HG03139 (cell line): ENCODE measurements around the gene FAHD1.
"Not testable (repeated sequence)": the region's sequence is repeated elsewhere in the genome, so short reads cannot be mapped to it uniquely, and the experiment has no call there.

Experiments used
- ATAC-seq: cut with Tn5 transposase; IDR thresholded peaks from one replicate; pipeline ENCODE4 v1.9.1; 2021; ENCODE audit not compliant: unreplicated experiment

The FAHD1 gene

GRCh38 chr16:1839554-1839953 lies 12.5 kb downstream of the FAHD1 start:
- ATAC-seq = no peak

GRCh38 chr16:1845985-1846384 lies 19.0 kb downstream of the FAHD1 start:
- ATAC-seq = no peak

GRCh38 chr16:1846416-1846815 lies 19.4 kb downstream of the FAHD1 start:
- no peak for ATAC-seq

DNA sequence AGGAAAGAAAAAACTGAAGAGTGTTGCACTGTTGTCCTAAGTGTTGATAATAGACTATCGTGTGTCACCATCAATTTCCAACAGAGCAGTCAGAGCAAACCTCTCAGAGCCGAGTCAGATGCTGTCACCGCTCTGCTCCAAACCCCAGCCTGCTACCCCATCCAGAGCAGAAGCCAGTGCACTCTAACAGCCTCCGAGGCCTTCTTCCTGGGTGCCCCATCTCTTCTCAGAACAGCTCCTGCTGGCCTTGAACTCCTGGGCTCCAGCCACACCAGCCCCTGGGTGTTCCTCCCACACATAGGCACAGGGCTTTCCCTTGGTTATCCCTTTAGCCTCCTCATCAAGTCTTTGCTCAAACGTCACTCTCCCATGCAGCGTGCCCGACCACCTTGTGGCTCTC lies 24.0 kb downstream of the FAHD1 start:
- ATAC-seq = no peak

- no peak for ATAC-seq
These were observed 24.8 kb downstream of the FAHD1 start for GRCh38 chr16:1851793-1852192.

GRCh38 chr16:1857433-1858097 lies 30.6 kb downstream of the FAHD1 start:
- no peak for ATAC-seq

DNA sequence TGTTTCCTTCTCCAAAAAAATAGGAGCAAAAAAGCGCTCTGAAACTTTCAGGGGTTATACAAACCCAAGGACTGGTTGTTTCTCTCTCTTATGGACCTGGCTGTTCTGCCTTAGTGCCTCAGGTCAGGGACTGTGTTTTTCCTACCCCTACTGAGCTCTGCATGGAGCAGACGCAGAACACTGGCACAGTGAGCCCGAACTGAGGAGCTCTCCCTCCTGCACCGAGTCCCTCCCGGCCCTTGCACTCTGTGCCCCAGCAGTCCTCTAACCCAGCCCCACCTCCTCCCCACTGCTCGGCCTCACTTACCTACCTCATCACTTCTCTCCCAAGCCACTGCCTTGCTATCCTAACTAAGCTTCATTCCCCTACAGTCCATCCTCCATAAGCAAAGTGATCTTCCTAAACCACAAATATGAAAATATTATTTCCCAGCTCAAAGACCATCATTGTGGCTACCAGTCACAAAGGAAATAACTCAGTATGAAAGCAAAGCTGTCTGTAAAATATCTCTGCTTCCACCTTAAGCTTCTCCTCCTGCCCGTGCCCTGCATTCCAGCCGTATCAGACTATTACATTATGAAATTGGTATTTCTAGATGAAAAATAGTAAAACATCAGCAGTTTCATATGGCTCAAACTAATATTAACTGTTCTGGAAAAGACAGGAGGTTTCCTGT lies 31.3 kb downstream of the FAHD1 start:
- ATAC-seq = no peak

GRCh38 chr16:1859650-1860049 lies 32.6 kb downstream of the FAHD1 start:
- ATAC-seq = no peak

DNA sequence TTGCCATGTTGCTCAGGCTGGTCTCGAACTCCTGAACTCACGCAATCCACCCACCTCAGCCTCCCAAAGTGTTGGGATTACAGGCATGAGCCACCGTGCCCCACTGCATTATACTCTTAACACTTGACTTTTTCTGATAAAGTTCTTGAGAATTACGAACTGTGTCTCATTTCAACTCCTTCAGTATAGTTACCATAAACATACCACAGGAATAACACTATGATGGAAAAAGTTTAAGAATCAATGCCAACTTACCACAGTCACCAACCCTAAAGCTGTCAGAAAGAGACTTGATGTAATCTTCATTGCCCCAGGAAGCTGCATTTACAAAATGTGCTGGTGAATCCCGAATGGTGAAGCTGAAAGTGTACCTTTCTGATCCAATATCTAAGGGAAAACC lies 34.7 kb downstream of the FAHD1 start:
- no peak for ATAC-seq

GRCh38 chr16:1862394-1862793 lies 35.4 kb downstream of the FAHD1 start:
- no peak for ATAC-seq

DNA sequence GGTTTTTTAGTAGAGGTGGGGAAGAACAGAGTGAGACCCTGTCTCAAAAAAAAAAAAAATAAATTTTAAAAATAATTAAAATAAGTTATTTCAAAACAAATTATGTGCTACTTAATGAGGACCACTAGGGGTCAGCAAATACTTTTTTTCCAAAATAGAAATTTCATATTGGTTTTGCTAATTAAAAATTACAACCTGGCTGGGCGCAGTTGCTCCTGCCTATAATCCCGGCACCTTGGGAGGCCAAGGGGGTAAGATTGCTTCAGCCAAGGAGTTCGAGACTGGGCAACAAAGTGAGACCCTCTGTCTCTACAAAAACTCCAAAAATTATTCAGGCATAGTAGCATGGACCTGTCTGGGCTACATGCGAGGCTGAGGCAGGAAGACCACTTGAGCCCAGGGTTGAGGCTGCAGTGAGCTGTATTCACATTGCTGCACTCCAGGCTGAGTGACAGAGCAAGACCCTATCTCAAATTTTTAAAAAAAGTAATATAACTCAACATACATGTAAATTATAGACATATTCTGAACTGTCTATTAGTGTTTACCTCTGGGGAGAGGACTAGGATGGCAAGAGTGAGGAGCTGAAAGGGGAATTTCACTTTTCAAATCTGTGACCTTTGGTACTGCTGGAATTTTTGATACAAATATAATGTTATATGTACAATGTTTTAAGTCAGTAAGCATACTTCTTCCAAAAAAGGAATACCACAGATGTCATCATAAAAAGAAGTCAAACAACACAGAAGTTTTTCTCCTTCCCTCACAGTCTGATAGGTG lies 36.9 kb downstream of the FAHD1 start:
- ATAC-seq = no peak

GRCh38 chr16:1865902-1866690 lies 39.1 kb downstream of the FAHD1 start:
- ATAC-seq = no peak

- ATAC-seq = no peak
These were observed 43.5 kb downstream of the FAHD1 start for GRCh38 chr16:1870365-1871082.

DNA sequence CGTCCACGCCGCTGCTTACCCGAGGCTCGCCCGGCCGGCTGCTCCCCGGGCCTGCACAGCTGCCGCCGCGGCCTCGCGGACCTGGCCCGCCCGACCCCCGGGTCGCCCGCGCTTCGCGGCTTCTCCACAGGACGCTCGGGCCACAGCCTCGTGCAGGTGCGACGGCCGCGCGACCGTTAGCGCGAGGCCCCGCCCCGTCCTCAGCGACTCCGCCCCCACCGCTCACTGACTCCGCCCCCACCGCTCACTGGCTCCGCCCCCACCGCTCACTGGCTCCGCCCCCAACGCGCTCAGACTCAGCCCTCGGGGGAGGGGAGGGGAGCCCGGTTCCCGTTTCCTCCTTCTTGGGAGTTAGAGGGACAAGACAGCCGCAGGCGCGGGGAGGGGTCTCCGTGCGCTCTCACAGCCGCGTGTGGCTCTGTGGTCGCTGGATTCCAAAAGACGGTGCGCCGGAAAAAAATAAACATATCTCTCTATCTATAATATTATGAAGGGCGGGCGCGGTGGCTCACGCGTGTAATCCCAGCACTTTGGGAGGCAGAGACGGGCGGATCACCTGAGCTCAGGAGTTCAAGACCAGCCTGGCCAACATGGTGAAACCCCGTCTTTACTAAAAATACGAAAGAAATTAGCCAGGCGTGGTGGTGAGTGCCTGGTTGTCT lies 45.1 kb downstream of the FAHD1 start, which contains the start of gene MEIOB:
Gene MEIOB (minus strand): TSS at position 191 of the 662 bp plus-strand sequence. CDS start 3,989 bp downstream, outside the sequence.
- no peak for ATAC-seq

DNA sequence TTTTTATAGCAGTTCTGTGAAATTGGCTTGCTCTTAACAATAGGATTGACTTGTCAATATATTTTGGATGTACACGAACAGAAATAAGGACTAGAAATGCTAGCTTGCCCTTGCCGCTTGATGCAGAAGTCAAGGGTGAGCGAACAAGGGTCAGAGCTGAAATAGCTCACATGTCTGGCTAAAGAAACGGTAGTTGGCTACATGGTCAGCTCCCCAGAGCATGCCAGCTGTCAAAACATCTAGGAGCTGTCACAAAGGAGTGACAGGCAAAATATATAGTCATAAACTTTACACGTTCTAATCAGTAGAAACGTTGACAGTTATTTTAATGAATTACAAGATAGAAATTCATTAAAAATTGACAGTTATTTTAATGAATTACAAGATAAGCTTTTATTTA lies 47.8 kb downstream of the FAHD1 start:
- no peak for ATAC-seq

- ATAC-seq = not testable (repeated sequence)
These were observed 49.1 kb downstream of the FAHD1 start for GRCh38 chr16:1876066-1876465.

DNA sequence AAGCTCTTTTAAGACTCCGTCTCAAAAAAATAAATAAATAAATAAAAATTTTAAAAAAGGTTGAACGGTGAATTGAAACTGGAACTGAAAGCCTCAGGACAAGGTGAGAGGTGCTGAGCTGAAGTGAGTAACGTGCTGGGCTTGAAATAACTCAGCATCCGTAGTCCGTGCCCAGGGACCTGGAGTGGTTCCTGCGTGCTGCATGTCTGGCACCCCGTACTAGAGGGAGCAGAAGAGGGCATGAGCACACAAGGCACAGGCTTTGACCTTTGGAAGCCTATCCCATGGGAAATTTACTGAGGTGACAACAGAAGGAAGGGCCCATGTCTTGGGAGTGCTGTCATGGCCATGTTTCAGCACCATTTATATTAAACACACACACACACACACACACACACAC lies 49.5 kb downstream of the FAHD1 start:
- ATAC-seq = no peak

DNA sequence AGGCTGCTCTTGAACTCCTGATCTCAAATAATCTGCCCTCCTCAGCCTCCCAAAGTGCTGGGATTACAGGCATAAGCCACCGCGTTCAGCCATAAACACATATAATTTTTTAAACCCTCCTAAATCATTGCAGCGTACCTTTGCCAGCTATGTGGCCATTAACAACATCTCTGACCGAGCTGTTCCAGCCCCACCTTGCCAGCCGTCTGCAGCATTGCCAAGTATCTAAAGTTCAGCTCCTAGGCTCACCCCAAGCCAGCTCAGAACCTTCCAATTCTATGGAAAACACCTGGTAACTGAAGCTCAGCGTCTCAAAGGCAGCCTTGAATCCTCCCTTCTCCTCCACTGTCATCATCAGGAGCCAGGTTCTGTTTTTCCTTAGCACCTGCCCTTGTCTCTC lies 50.1 kb downstream of the FAHD1 start:
- ATAC-seq = no peak

GRCh38 chr16:1877804-1878203 lies 50.8 kb downstream of the FAHD1 start:
- no peak for ATAC-seq

- no peak for ATAC-seq
These were observed 51.2 kb downstream of the FAHD1 start for GRCh38 chr16:1878256-1878655.
